ENCODE results near the gene VPS18.

DNA sequence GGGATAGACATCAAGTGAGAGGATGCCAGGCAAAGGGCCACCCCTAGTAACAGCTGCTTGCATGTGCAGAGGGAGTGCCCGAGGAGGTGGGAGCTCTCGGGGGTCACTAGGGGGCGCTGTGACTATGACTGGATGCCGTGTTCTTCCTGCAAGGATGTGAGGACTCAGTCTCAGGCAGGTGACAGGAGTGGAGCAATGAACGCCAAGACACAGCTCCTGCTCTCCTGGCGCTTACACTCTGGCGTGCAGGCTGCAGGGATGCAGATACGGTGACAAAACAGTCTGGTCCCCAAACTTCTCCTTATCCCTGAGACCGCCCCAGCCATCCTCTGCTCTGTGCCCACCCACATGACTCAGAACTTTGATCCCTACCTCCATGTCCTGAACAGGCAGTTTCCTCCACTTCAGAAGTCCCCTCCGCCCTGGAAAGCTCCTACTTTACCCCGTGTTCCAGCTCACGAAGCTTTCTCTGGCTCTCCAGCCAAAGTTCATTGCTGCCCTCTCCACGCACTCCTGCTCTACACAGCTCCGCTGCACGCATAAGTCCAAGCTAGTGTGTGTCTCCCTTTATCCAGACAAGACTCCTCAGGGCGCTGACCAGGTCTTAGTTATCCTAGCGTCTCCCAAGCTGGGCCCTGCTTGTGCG is 34.9 kb upstream of the VPS18 start:
- TF ChIP-seq, protein P1, sequence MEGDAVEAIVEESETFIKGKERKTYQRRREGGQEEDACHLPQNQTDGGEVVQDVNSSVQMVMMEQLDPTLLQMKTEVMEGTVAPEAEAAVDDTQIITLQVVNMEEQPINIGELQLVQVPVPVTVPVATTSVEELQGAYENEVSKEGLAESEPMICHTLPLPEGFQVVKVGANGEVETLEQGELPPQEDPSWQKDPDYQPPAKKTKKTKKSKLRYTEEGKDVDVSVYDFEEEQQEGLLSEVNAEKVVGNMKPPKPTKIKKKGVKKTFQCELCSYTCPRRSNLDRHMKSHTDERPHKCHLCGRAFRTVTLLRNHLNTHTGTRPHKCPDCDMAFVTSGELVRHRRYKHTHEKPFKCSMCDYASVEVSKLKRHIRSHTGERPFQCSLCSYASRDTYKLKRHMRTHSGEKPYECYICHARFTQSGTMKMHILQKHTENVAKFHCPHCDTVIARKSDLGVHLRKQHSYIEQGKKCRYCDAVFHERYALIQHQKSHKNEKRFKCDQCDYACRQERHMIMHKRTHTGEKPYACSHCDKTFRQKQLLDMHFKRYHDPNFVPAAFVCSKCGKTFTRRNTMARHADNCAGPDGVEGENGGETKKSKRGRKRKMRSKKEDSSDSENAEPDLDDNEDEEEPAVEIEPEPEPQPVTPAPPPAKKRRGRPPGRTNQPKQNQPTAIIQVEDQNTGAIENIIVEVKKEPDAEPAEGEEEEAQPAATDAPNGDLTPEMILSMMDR (conservative IDR thresholded peaks at IDR 0.05 in 1 of 2, IDR thresholded peaks at IDR 0.05 in 1 of 2; ENCODE audit: extremely low read depth in 1 of 2, insufficient read depth in 1 of 2, low read depth in 1 of 2, low read length in 2 of 2) = peak; percentile 83 to 93
- TF ChIP-seq EZH2 (IDR thresholded peaks at IDR 0.05; ENCODE audit: borderline replicate concordance, low read length) = no peak

All from mammary epithelial cell (primary cell).